HG03342 (cell line): ENCODE data around the gene ZBTB44.

Experiments
- ATAC-seq: cut with Tn5 transposase; IDR thresholded peaks from one replicate; pipeline ENCODE4 v1.9.1; 2021; ENCODE audit warnings: mild to moderate bottlenecking, moderate library complexity; ENCODE audit not compliant: unreplicated experiment

Gene ZBTB44

DNA sequence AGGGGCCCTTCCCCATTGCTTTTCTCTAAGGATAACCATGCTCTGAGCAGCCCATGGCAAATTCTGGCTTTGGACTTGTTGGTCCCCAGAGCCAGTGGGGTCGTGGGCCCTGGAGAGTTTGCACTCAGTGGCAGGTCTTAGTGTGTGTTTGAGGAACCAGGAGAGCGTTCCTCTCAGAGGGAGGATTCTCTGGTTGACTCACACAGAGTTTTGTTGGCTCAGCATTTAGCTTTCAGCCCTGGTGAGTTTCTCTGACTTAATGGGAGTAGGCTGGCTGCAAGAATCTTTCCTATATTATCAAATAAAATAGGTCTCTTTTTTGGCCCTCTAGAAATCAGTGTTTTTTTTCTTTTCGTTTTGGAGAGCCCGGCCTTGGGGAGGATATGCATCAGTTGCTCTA, 134.2 kb downstream of the ZBTB44 start:
- no peak for ATAC-seq

DNA sequence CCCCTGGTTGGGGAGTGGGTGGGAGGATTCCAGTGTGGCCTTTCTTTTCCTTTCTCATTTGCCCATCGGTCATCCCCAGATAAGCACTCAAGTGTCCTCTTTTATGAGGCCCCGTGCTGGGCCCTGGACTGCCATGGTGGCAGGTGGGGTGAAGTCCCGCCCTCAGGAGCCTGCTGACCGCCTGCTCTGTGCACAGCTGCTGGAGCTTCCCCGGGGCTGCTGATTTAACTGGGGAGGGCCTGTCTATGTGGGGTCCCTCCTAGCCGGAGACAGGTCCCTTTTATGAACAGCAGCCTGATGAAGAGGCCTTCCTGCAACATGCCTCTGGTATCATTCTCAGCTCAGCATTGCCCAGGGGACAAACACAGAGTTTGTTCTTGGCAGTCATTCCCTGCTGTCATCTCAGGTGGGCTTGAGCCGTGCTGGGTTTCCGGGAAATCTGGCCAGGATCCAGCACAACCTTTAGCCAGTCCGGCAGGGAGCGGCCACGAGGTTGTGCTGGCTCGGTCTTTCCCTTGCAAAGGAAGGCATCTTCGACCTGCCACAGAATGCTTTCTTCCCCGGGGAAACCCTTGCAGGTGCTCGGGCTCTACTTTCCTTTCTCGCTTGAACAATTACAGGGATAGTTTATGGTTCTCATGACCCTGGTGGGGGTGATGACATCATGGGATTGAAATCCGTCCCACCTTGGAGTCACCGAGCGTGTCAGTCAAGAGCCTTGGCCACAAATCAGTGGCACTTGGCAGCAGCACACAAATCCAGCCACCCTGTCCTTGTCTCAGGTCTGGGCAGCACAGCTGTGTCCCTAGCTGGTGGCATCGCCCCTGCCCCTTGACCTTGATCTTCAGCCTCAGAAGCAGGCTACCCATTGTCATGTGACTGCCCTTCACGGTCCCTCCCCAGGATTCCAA, 135.1 kb downstream of the ZBTB44 start:
- ATAC-seq = no peak

DNA sequence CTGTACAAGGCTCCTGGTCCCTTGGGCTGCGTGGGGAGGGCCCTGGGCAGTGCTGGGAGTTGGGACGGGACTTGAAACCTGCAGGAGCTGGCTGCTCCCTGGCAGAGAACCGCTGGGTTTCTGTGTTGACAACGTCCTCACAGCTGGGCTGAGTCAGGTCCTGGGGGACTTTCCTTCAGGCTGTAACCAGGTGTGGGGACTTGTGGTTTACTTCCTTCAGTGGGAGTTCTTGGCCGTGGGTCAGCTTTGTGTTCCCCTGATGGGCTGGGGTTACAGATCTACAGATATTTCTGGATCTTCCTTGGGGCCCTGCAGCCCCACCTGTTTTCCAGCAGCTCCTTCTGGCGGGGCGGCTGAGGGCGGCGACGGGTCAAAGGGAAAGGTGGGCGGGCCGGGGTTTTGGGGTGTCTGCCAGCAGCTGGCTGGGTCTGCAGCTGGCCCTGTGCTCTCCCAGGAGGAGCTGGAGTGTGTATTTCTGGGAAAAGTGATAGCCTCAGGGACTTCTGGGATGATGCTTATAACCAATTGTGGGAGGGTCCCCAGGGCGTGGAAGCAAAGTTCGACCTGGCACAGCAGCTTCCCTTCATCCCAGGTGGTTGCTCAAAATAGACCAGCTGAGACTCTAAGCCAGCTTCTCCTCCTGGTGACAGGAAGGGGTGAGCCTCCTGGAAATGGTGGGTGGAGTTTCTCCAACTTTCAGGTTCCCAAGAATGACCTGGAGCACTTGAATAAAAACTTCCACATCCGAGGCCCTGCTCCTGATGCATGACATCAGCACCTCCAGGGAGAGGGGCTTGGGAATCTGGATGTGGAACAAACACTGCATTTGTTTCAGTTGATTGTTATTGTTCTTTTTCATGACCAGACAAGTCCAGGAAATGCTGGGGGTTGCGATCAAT, 136.0 kb downstream of the ZBTB44 start:
- ATAC-seq = no peak

DNA sequence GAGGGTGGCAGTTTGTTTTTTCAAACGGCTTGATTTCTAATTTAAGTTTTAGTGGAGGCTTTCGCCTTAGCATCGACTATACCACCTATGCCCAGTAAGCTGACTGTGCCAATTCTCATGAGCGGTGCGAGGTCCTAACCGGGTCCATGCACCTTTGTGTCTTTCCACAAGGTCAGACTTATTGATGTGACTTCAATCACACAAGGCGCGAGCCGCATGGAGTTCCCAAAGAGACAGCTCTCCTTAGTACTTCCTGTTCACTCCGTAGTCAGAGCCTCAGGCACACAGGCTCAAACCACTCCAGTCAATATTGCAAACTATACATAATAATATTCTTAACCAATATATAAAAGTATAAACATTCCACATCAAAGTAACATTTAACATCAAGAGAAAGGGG, 136.9 kb downstream of the ZBTB44 start:
- no peak for ATAC-seq
